ENCODE measurements around the gene LIN9.
"Not testable (repeated sequence)": the region's sequence is repeated elsewhere in the genome, so short reads cannot be mapped to it uniquely, and the experiment has no call there.

LIN9 gene

DNA sequence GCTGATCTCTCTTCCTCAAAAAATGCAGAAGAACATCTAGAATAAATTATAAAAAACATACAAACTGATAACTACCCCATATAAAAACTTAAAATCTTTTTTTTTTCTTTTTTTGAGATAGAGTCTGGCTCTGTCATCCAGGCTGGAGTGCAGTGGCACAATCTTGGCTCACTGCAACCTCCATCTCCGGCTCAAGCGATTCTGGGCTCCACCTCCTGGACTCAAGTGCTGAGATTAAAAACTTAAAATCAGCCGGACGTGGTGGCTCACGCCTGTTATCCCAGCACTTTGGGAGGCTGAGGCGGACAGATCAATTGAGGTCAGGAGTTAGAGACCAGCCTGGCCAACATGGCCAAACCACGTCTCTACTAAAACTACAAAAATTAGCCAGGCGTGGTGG lies 31.1 kb downstream of the LIN9 start:
- Histone ChIP-seq H3K4me3 (ENCODE audit: severe bottlenecking) (no peak overlapping the region), H3K36me3 (ENCODE audit: low read depth) (no peaks in the 10 kb centered on the region), H3K27me3 (ENCODE audit: insufficient read depth, poor library complexity, severe bottlenecking) (no peaks in the 10 kb centered on the region), H3K4me1 (ENCODE audit: insufficient read depth, poor library complexity, severe bottlenecking) (no peaks in the 10 kb centered on the region), H3K27ac (ENCODE audit: poor library complexity, severe bottlenecking) (no peak overlapping the region), H3K9me3 (ENCODE audit: severe bottlenecking) (no peaks in the 10 kb centered on the region)
- DNase-seq (ENCODE audit: low spot score) (no peak), ATAC-seq (ENCODE audit: low read depth) (no peak)
- TF ChIP-seq, protein P1, sequence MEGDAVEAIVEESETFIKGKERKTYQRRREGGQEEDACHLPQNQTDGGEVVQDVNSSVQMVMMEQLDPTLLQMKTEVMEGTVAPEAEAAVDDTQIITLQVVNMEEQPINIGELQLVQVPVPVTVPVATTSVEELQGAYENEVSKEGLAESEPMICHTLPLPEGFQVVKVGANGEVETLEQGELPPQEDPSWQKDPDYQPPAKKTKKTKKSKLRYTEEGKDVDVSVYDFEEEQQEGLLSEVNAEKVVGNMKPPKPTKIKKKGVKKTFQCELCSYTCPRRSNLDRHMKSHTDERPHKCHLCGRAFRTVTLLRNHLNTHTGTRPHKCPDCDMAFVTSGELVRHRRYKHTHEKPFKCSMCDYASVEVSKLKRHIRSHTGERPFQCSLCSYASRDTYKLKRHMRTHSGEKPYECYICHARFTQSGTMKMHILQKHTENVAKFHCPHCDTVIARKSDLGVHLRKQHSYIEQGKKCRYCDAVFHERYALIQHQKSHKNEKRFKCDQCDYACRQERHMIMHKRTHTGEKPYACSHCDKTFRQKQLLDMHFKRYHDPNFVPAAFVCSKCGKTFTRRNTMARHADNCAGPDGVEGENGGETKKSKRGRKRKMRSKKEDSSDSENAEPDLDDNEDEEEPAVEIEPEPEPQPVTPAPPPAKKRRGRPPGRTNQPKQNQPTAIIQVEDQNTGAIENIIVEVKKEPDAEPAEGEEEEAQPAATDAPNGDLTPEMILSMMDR (IDR thresholded peaks at IDR 0.05; ENCODE audit: poor library complexity, severe bottlenecking): no peak

DNA sequence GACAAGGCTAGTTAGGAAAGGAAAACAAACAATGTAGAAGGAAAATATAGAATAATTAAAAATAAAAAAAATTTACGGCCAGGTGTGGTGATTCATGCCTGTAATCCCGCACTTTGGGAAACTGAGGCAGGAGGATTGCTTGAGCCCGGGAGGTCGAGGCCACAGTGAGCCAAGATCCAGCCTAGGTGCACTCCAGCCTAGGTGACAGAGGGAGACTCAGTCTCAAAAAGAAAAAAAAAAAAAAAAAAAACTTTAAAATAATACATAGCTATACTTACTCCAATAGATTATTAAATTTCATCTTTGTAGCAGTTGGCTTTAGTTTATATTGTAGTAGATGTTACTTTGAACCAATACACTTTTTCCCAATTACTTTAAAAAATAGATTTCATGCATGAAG lies 32.0 kb downstream of the LIN9 start:
- TF ChIP-seq, protein P1 (IDR thresholded peaks at IDR 0.05; ENCODE audit: poor library complexity, severe bottlenecking): no peak
- Histone ChIP-seq H3K9me3 (ENCODE audit: severe bottlenecking) (no peaks in the 10 kb centered on the region), H3K4me3 (ENCODE audit: severe bottlenecking) (no peak overlapping the region), H3K4me1 (ENCODE audit: insufficient read depth, poor library complexity, severe bottlenecking) (no peaks in the 10 kb centered on the region), H3K27me3 (ENCODE audit: insufficient read depth, poor library complexity, severe bottlenecking) (no peaks in the 10 kb centered on the region), H3K36me3 (ENCODE audit: low read depth) (no peaks in the 10 kb centered on the region), H3K27ac (ENCODE audit: poor library complexity, severe bottlenecking) (no peak overlapping the region)
- ATAC-seq (ENCODE audit: low read depth) (no peak), DNase-seq (ENCODE audit: low spot score) (no peak)

DNA sequence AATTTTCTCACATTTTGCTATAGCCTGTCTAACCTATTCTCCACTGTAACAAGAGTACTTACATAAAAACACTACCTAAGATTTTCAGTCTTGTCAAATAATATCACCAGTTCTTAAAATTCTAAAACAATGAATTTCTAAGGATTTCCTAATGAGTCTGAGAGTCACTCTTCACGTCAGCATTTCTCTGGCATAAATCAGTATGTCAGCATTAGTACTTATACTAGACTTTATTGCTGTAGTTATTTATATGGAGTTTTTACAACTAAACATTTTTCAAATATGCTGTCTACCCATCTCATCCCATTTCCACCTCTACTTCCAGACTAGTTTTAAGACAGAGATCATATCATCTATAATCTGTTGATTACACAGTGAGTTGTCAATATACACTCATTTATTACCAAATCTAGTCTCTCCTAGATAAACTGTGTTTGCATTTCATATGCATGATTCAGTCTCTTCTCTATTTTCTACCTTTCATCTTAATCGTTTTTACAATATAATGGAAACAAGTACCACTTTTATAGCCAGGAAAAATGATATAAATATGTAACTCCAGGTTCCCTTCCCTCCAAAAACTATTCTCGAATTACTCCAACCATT lies 32.8 kb downstream of the LIN9 start:
- no peak for DNase-seq (ENCODE audit: low spot score)
- TF ChIP-seq, protein P1 (IDR thresholded peaks at IDR 0.05; ENCODE audit: poor library complexity, severe bottlenecking): no peak
- no peaks in the 10 kb centered on the region for H3K27me3 ChIP-seq (ENCODE audit: insufficient read depth, poor library complexity, severe bottlenecking)
- H3K36me3 ChIP-seq (ENCODE audit: low read depth): no peaks in the 10 kb centered on the region
- no peaks in the 10 kb centered on the region for H3K4me1 ChIP-seq (ENCODE audit: insufficient read depth, poor library complexity, severe bottlenecking)
- no peak for ATAC-seq (ENCODE audit: low read depth)
- no peak overlapping the region for H3K4me3 ChIP-seq (ENCODE audit: severe bottlenecking)
- no peaks in the 10 kb centered on the region for H3K9me3 ChIP-seq (ENCODE audit: severe bottlenecking)
- H3K27ac ChIP-seq (ENCODE audit: poor library complexity, severe bottlenecking): no peak overlapping the region

DNA sequence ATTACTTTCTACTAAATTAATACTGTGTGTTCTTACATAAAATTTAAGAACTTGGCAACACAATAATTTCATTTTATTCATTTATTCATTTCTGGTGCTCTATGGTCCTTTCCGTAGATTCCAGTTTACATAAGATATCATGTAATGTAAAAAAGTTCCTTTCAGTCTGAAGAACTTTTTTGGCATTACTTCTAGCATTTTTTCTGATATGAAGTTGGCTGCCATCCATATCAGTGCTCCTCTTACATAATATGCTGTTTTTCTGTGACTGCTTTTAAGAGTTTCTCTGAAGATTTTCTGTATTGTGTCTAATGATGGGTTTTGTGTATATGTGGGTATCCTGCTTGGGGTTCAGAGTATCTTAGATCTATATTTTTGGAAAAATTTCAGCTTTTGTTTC lies 34.8 kb downstream of the LIN9 start:
- DNase-seq (ENCODE audit: low spot score) (no peak), ATAC-seq (ENCODE audit: low read depth) (no peak)
- Histone ChIP-seq H3K27ac (ENCODE audit: poor library complexity, severe bottlenecking) (no peak overlapping the region), H3K36me3 (ENCODE audit: low read depth) (no peaks in the 10 kb centered on the region), H3K4me3 (ENCODE audit: severe bottlenecking) (no peak overlapping the region), H3K4me1 (ENCODE audit: insufficient read depth, poor library complexity, severe bottlenecking) (no peaks in the 10 kb centered on the region), H3K9me3 (ENCODE audit: severe bottlenecking) (no peaks in the 10 kb centered on the region), H3K27me3 (ENCODE audit: insufficient read depth, poor library complexity, severe bottlenecking) (no peaks in the 10 kb centered on the region)
- TF ChIP-seq, protein P1 (IDR thresholded peaks at IDR 0.05; ENCODE audit: poor library complexity, severe bottlenecking): no peak

DNA sequence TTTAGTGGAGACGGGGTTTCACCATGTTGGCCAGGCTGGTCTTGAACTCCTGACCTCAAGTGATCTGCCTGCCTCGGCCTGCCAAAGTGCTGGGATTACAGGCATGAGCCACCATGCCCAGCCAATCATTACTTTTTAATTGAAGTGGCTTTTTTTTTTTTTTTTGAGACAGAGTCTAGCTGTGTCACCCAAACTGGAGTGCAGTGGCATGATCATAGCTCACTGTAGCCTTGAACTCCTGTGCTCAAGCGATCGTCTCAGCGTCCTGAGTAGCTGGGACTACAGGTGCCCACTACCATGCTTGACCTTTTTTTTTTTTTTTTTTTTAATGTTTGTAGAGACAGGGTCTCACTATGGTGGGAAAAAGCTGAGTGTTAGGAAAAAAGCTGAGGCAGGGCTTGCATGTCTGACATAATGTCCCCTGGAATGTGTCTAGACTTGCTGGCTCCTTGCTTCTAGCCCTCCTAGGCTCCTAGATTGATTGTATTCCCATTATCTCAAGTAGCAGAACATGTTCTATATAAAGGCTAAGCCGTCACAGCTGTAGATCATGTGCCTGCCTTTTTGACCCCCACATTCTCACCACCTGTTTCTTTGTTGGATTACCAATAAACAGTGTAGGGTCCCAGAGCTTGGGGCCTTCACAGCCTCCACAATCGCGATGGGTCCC lies 36.6 kb downstream of the LIN9 start:
- not testable (repeated sequence) for H3K4me3 ChIP-seq (ENCODE audit: severe bottlenecking); H3K27me3 ChIP-seq (ENCODE audit: insufficient read depth, poor library complexity, severe bottlenecking); H3K9me3 ChIP-seq (ENCODE audit: severe bottlenecking); H3K4me1 ChIP-seq (ENCODE audit: insufficient read depth, poor library complexity, severe bottlenecking); H3K27ac ChIP-seq (ENCODE audit: poor library complexity, severe bottlenecking); DNase-seq (ENCODE audit: low spot score); H3K36me3 ChIP-seq (ENCODE audit: low read depth); ATAC-seq (ENCODE audit: low read depth)

All from RWPE2 (cell line).